T-cell (primary cell): ENCODE data around the gene RAP1GAP2. TPM values are rescaled to one million over a fixed set of nuclear protein-coding genes. Genes with fewer than 3 reads are reported as not detected.

Source experiments
- ATAC-seq, 4 experiments: fragments of 200-7000 bp in 3 of 4; fragments of 150-1000 bp in 1 of 4; cut with Tn5 transposase; replicated peaks in 1 of 4; 1 replicate in 3 of 4; 2 replicates in 1 of 4; pipeline ENCODE4 v1.10.0; 2021; ENCODE audit warnings: moderate library complexity in 3 of 4, mild to moderate bottlenecking in 2 of 4, moderate number of reproducible peaks in 1 of 4
- CTCF ChIA-PET, 2 donors: fragments of 300-600 bp; sonication (Branson Sonifier 250); formaldehyde crosslinking; loops; one replicate each; lab custom pipeline; 2022; ENCODE audit warnings: antibody characterized with exemption in 2 of 2; lab: Charles Lee
- POLR2A ChIA-PET, 2 donors: fragments of 300-600 bp; sonication (Branson Sonifier 250); formaldehyde crosslinking; loops; one replicate each; lab custom pipeline; 2022; ENCODE audit warnings: antibody characterized with exemption in 2 of 2; lab: Charles Lee
- DNase-seq, 35 experiments: peaks; one replicate each; pipeline versions ENCODE4 v3.0.0 to v3.0.0-alpha.2; 2013 to 2023
- H3K27ac ChIP-seq: one replicate; pipeline ENCODE4 v1.5.1; 2013; ENCODE audit warnings: low read length
- H3K27me3 ChIP-seq, 2 experiments: replicated peaks in 1 of 2; 1 replicate in 1 of 2; 2 replicates in 1 of 2; pipeline versions ENCODE4 v1.6.1 to v1.7.0; 2013; ENCODE audit warnings: low read length in 1 of 2, mixed read lengths in 1 of 2; ENCODE audit not compliant: control insufficient read depth in 2 of 2, insufficient read depth in 2 of 2; ENCODE audit errors: extremely low read depth in 1 of 2
- H3K36me3 ChIP-seq, 2 donors: 1 replicate in 1 of 2; 2 replicates in 1 of 2; pipeline versions ENCODE4 v1.6.1 to v1.7.0; 2013; ENCODE audit warnings: low read length in 1 of 2; ENCODE audit not compliant: control insufficient read depth in 2 of 2, insufficient read depth in 1 of 2; ENCODE audit errors: extremely low read depth in 1 of 2
- H3K4me1 ChIP-seq, 2 experiments: 1 replicate in 1 of 2; 2 replicates in 1 of 2; pipeline versions ENCODE4 v1.6.1 to v1.7.0; 2013; ENCODE audit warnings: low read length in 2 of 2, mixed read lengths in 1 of 2; ENCODE audit not compliant: insufficient read depth in 2 of 2, control insufficient read depth in 1 of 2; ENCODE audit errors: extremely low read depth in 1 of 2
- H3K4me3 ChIP-seq, 2 donors: 1 replicate in 1 of 2; 2 replicates in 1 of 2; pipeline versions ENCODE4 v1.5.1 to v1.7.0; 2013; ENCODE audit warnings: mild to moderate bottlenecking in 2 of 2, low read length in 1 of 2, moderate library complexity in 1 of 2; ENCODE audit not compliant: control insufficient read depth in 1 of 2; ENCODE audit errors: extremely low read depth in 1 of 2
- H3K9me3 ChIP-seq: 2 replicates; pipeline ENCODE4 v1.7.0; 2013
- H3K27ac Mint-ChIP-seq, 2 donors: one replicate each; pipeline ENCODE4 v1.8.0; 2020 to 2021; ENCODE audit warnings: mild to moderate bottlenecking in 2 of 2, mixed read lengths in 2 of 2
- H3K27me3 Mint-ChIP-seq, 2 donors: one replicate each; pipeline ENCODE4 v1.8.0; 2021 to 2022; ENCODE audit warnings: mixed read lengths in 2 of 2
- H3K36me3 Mint-ChIP-seq: one replicate; pipeline ENCODE4 v1.8.0; 2021; ENCODE audit warnings: mixed read lengths
- H3K4me1 Mint-ChIP-seq, 3 donors: one replicate each; pipeline ENCODE4 v1.8.0; 2020 to 2022; ENCODE audit warnings: mixed read lengths in 3 of 3, mild to moderate bottlenecking in 1 of 3
- H3K4me3 Mint-ChIP-seq, 3 donors: one replicate each; pipeline ENCODE4 v1.8.0; 2020 to 2022; ENCODE audit warnings: mild to moderate bottlenecking in 3 of 3, mixed read lengths in 3 of 3, moderate library complexity in 3 of 3
- H3K9me3 Mint-ChIP-seq, 3 donors: one replicate each; pipeline ENCODE4 v1.8.0; 2020 to 2022; ENCODE audit warnings: mixed read lengths in 3 of 3
- WGBS: methylation state at CpG from one replicate; pipeline ENCODE4 v1.1.5; 2013; ENCODE audit warnings: missing lambda C conversion rate; ENCODE audit not compliant: insufficient coverage; 5-methylcytosine and 5-hydroxymethylcytosine counted together
- total RNA-seq, 35 experiments: library from RNA in 6 of 35; stranded (reverse) in 6 of 35; fragments of 120-200 nt in 1 of 35; gene quantifications; one replicate each; pipeline versions ENCODE4 v1.2.1 to v1.2.4 and lab custom pipeline; 2013 to 2026

Gene RAP1GAP2
- total RNA-seq, 5 donors from 2014 or later (not counting 1 experiment from before 2014, with no cell fraction given), result 8.0 to 77.7 (median 13.3) TPM

DNA sequence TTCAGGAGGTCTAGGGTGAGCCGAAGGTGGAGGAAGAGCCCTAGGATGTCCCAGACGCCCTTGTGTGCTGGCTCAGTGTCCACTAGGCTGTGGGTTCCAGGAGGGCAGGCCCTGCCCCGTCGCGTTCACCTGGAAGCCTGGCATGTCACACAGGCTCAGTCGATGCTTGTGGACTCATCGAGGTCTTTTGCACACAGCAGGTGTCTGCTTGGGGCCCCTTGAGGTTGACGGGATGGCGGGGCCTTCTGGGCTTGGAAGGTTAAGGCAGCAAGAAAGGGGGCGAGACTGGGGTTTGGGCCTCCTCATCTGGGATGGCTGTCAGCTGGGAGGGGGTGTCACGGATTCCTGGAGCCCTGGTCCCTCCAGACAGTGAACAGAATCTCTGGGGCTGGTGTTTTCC is 1.9 kb downstream of the RAP1GAP2 start:
- peaks cover 31 to 80% of the 10 kb centered on the region in 2 experiments for H3K4me1 ChIP-seq
- no peak for ATAC-seq
- WGBS, result 77% methylated on average over 10 of the region's 11 CpGs
- H3K9me3 ChIP-seq, result no peaks in the 10 kb centered on the region
- Mint-ChIP-seq H3K36me3 (peaks cover 17% of the 10 kb centered on the region), H3K9me3 (no peaks in the 10 kb centered on the region), H3K27ac (peak overlapping the region; percentile 17 to 71), H3K4me3 (peak overlapping the region; percentile 76 to 90 (median 81)), H3K27me3 (no peaks in the 10 kb centered on the region), H3K4me1 (peaks cover 67 to 81% (median 71%) of the 10 kb centered on the region in 3 donors)
- ChIA-PET POLR2A (no interaction called here), CTCF (interaction anchor here in 1 of 2 donors (1.3 kb wide), 1 partner anchor 16 kb away, joined by 4 read pairs; no protein-coding TSS in a partner anchor)
- H3K4me3 ChIP-seq, result peak overlapping the region in 1 of 2 donors; percentile 85
- no peaks in the 10 kb centered on the region for H3K27me3 ChIP-seq
- no peak for DNase-seq
- peaks cover 0 to 26% of the 10 kb centered on the region in 2 donors for H3K36me3 ChIP-seq
- H3K27ac ChIP-seq, result no peak overlapping the region

- no peak for ATAC-seq
- H3K9me3 ChIP-seq, result no peaks in the 10 kb centered on the region
- Mint-ChIP-seq H3K4me3 (peak overlapping the region in 2 of 3 donors; percentile 15 to 25), H3K27me3 (no peaks in the 10 kb centered on the region), H3K36me3 (peaks cover 22% of the 10 kb centered on the region), H3K4me1 (peaks cover 64 to 79% (median 71%) of the 10 kb centered on the region in 3 donors), H3K27ac (peak overlapping the region in 1 of 2 donors; percentile 13), H3K9me3 (no peaks in the 10 kb centered on the region)
- H3K4me1 ChIP-seq, result peaks cover 29 to 78% of the 10 kb centered on the region in 2 experiments
- peak in 1 of 35 experiments; percentile 40 for DNase-seq
- peaks cover 0 to 28% of the 10 kb centered on the region in 2 donors for H3K36me3 ChIP-seq
- WGBS, result 47% methylated on average over 7 of the region's 11 CpGs
- ChIA-PET POLR2A (no interaction called here), CTCF (interaction anchor here in 1 of 2 donors (1.3 kb wide), 1 partner anchor 16 kb away, joined by 4 read pairs; no protein-coding TSS in a partner anchor)
- no peak overlapping the region for H3K4me3 ChIP-seq
- H3K27ac ChIP-seq, result no peak overlapping the region
- no peaks in the 10 kb centered on the region for H3K27me3 ChIP-seq
Observed at GRCh38 chr17:2798678-2799077, 2.4 kb downstream of the RAP1GAP2 start.

- peaks cover 0 to 34% of the 10 kb centered on the region in 2 donors for H3K36me3 ChIP-seq
- ChIA-PET CTCF (no interaction called here), POLR2A (interaction anchor here in 1 of 2 donors (0.6 kb wide), 1 partner anchor 182 kb away, joined by 3 read pairs; no protein-coding TSS in a partner anchor)
- H3K9me3 ChIP-seq, result no peaks in the 10 kb centered on the region
- Mint-ChIP-seq H3K27me3 (no peaks in the 10 kb centered on the region), H3K27ac (no peak overlapping the region), H3K9me3 (no peaks in the 10 kb centered on the region), H3K4me3 (peak overlapping the region in 1 of 3 donors; percentile 15), H3K4me1 (peaks cover 59 to 77% (median 62%) of the 10 kb centered on the region in 3 donors), H3K36me3 (peaks cover 23% of the 10 kb centered on the region)
- no peak overlapping the region for H3K4me3 ChIP-seq
- no peak for DNase-seq
- H3K27ac ChIP-seq, result no peak overlapping the region
- H3K27me3 ChIP-seq, result no peaks in the 10 kb centered on the region
- H3K4me1 ChIP-seq, result peaks cover 23 to 76% of the 10 kb centered on the region in 2 experiments
- ATAC-seq, result no peak
- 80% methylated on average over 4 of the region's 7 CpGs for WGBS
Observed at GRCh38 chr17:2799653-2800052, 3.4 kb downstream of the RAP1GAP2 start.

DNA sequence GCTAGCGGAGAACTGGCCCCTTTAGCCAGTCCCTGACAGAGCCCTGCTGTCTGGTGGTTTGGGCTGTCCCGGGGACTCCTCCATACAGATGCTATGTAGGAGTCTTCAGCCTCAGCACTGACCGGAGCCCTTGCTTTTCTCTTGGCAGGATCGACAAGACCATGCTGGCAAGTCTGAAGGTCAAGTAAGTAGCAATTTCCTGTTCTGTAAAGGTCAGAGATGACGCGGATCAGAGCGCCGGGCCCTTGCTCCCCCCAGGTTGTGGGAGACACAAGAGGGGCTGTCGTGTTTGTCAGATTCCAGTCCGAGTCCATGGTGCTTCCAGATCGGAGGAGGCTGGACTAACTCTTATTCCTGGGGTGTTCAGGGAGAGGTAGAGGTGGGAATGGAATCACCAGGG is 4.1 kb downstream of the RAP1GAP2 start:
- Histone ChIP-seq H3K4me3 (no peak overlapping the region), H3K27me3 (no peaks in the 10 kb centered on the region), H3K4me1 (peaks cover 19 to 76% of the 10 kb centered on the region in 2 experiments), H3K36me3 (peaks cover 0 to 35% of the 10 kb centered on the region in 2 donors), H3K27ac (no peak overlapping the region), H3K9me3 (no peaks in the 10 kb centered on the region)
- no peak overlapping the region for H3K4me3 Mint-ChIP-seq
- H3K9me3 Mint-ChIP-seq, result no peaks in the 10 kb centered on the region
- POLR2A ChIA-PET, result interaction anchor here in 1 of 2 donors (0.6 kb wide), 1 partner anchor 183 kb away, joined by 3 read pairs; no protein-coding TSS in a partner anchor
- H3K27me3 Mint-ChIP-seq, result no peaks in the 10 kb centered on the region
- peaks cover 23% of the 10 kb centered on the region for H3K36me3 Mint-ChIP-seq
- H3K4me1 Mint-ChIP-seq, result peaks cover 53 to 75% (median 55%) of the 10 kb centered on the region in 3 donors
- DNase-seq (no peak), ATAC-seq (no peak)
- peak overlapping the region; percentile 4 to 31 for H3K27ac Mint-ChIP-seq
- 94% methylated on average over 5 of the region's 11 CpGs for WGBS
- CTCF ChIA-PET, result no interaction called here

GRCh38 chr17:2801841-2802240 is 5.6 kb downstream of the RAP1GAP2 start:
- H3K27me3 Mint-ChIP-seq, result no peaks in the 10 kb centered on the region
- DNase-seq (no peak), ATAC-seq (no peak)
- H3K4me3 ChIP-seq, result no peak overlapping the region
- no peaks in the 10 kb centered on the region for H3K9me3 ChIP-seq
- peaks cover 7 to 65% of the 10 kb centered on the region in 2 experiments for H3K4me1 ChIP-seq
- no peaks in the 10 kb centered on the region for H3K27me3 ChIP-seq
- CTCF ChIA-PET, result interaction anchor here in 1 of 2 donors (0.9 to 1.0 kb wide), 2 partner anchors 10 to 13 kb away, joined by 3 to 4 read pairs; no protein-coding TSS in a partner anchor
- H3K4me1 Mint-ChIP-seq, result peaks cover 41 to 65% (median 43%) of the 10 kb centered on the region in 3 donors
- peaks cover 0 to 39% of the 10 kb centered on the region in 2 donors for H3K36me3 ChIP-seq
- H3K27ac Mint-ChIP-seq, result no peak overlapping the region
- POLR2A ChIA-PET, result no interaction called here
- WGBS, result 98% methylated on average over 4 of the region's 6 CpGs
- H3K9me3 Mint-ChIP-seq, result no peaks in the 10 kb centered on the region
- H3K36me3 Mint-ChIP-seq, result peaks cover 27% of the 10 kb centered on the region
- no peak overlapping the region for H3K27ac ChIP-seq
- H3K4me3 Mint-ChIP-seq, result no peak overlapping the region

DNA sequence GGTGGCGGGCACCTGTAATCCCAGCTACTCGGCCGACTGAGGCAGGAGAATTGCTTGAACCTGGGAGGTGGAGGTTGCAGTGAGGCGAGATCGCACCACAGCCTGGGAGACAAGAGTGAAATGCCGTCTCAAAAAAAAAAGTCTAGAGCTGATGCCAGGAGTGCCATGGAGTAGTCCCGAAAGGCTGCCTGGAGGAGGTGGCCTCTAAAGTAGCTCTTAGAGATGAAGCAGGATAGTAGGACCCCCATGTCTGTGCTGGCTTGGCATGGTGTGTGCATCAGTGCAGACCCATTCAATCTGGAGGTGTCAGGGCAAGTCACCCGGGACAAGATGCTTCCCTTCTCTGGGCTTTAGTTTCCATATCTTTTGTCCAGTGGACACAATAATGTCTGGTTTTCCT is 6.3 kb downstream of the RAP1GAP2 start:
- CTCF ChIA-PET, result interaction anchor here in 1 of 2 donors (0.9 kb wide), 1 partner anchor 12 kb away, joined by 4 read pairs; no protein-coding TSS in a partner anchor
- H3K36me3 Mint-ChIP-seq, result peaks cover 32% of the 10 kb centered on the region
- Histone ChIP-seq H3K27ac (no peak overlapping the region), H3K27me3 (no peaks in the 10 kb centered on the region), H3K36me3 (peaks cover 0 to 44% of the 10 kb centered on the region in 2 donors), H3K4me3 (no peak overlapping the region), H3K4me1 (peaks cover 2 to 64% of the 10 kb centered on the region in 2 experiments), H3K9me3 (no peaks in the 10 kb centered on the region)
- H3K4me3 Mint-ChIP-seq, result no peak overlapping the region
- H3K4me1 Mint-ChIP-seq, result peaks cover 40 to 64% (median 41%) of the 10 kb centered on the region in 3 donors
- peak overlapping the region in 1 of 2 donors; percentile 8 for H3K27ac Mint-ChIP-seq
- no peaks in the 10 kb centered on the region for H3K27me3 Mint-ChIP-seq
- no peak for DNase-seq
- H3K9me3 Mint-ChIP-seq, result no peaks in the 10 kb centered on the region
- WGBS, result 97% methylated on average over 7 of the region's 8 CpGs
- POLR2A ChIA-PET, result interaction anchor here in 1 of 2 donors (1.2 kb wide), 1 partner anchor 12 kb away, joined by 3 read pairs; no protein-coding TSS in a partner anchor
- no peak for ATAC-seq
